ENCODE measurements around the gene AHCTF1.

- TF ChIP-seq CTCF (IDR thresholded peaks at IDR 0.05): no peak
- no peak for TF ChIP-seq EP300 (IDR thresholded peaks at IDR 0.05)
- no peak for TF ChIP-seq POLR2AphosphoS5 (IDR thresholded peaks at IDR 0.05)
- TF ChIP-seq POLR2A (IDR thresholded peaks at IDR 0.05): no peak
These were observed 43.2 kb downstream of the AHCTF1 start for GRCh38 chr1:246888522-246888921.

Data from suprapubic skin (tissue), 4 donors.